Suprapubic skin (tissue), 4 donors: ENCODE results near the gene LRP6.

ENCODE experiments used
- CTCF ChIP-seq, 2 donors: fragments of 200-600 bp in 1 of 2; fragments of 450-650 bp in 1 of 2; sonication (generic) in 1 of 2; IDR thresholded peaks; one replicate each; pipeline ENCODE4 v1.5.1; 2016 to 2019; ENCODE audit warnings: antibody characterized with exemption in 2 of 2, mild to moderate bottlenecking in 1 of 2, moderate library complexity in 1 of 2
- POLR2A ChIP-seq, 2 donors: fragments of 450-650 bp; IDR thresholded peaks; one replicate each; pipeline ENCODE4 v1.6.1; 2017; ENCODE audit warnings: antibody characterized with exemption in 2 of 2, mild to moderate bottlenecking in 2 of 2, moderate library complexity in 2 of 2
- POLR2AphosphoS5 ChIP-seq, 3 donors: sonication (generic); formaldehyde crosslinking; IDR thresholded peaks; one replicate each; pipeline ENCODE4 v1.6.1; 2017; ENCODE audit warnings: antibody characterized with exemption in 3 of 3

DNA sequence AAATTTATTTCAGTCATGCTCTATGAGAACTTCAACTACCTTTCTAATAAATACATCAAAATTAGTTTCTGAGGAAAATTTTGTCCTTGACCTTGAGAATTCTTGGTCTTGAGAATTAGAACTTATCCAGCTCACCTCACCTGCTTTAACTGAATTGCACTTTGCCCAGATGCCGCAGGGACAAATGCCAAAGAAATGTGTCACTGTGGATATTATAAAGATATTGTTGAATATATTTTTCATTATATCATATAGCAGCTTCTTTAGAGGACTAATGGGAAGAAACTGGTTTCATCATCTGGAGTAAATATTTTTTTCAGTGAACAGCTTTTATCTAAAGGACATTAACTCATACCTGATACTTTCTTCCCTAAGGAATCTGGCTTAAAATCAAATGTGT lies 54.1 kb downstream of the LRP6 start:
- no peak for TF ChIP-seq CTCF (IDR thresholded peaks at IDR 0.05)
- TF ChIP-seq POLR2A (IDR thresholded peaks at IDR 0.05) = no peak
- TF ChIP-seq POLR2AphosphoS5 (IDR thresholded peaks at IDR 0.05) = no peak
